IMR-90 (cell line): ENCODE results near the gene COG8. TPM values are rescaled to one million over a fixed set of nuclear protein-coding genes. Genes with fewer than 3 reads are reported as not detected.

Source experiments
- ATAC-seq: fragments of 200-7000 bp; cut with Tn5 transposase; 2 replicates; pipeline ENCODE4 v1.9.1; 2020; ENCODE audit warnings: low read depth, mild to moderate bottlenecking, moderate library complexity
- BruUV-seq: library from RNA; stranded (reverse); fragments of 400-500 nt; replicated peaks from 2 replicates; lab custom pipeline; 2021; lab: Mats Ljungman, UMichigan
- CTCF ChIA-PET: fragments of 300-600 bp; formaldehyde crosslinking; extraction: SDS; loops from one replicate; lab custom pipeline; 2021; ENCODE audit warnings: antibody characterized with exemption; lab: Yijun Ruan, JAX
- POLR2A ChIA-PET: fragments of 300-600 bp; sonication (Branson Sonifier 250); formaldehyde crosslinking; loops from one replicate; lab custom pipeline; 2022; ENCODE audit warnings: antibody characterized with exemption; ENCODE audit not compliant: unreplicated experiment; lab: Charles Lee
- DNase-seq: peaks from one replicate; pipeline ENCODE4 v3.0.0; 2013
- H2AFZ ChIP-seq: replicated peaks from 2 replicates; pipeline ENCODE3; 2013; ENCODE audit warnings: low read length, mild to moderate bottlenecking; ENCODE audit not compliant: poor library complexity
- H2AK5ac ChIP-seq: 2 replicates; pipeline ENCODE4 v1.6.1; 2013; ENCODE audit warnings: low read depth, low read length, inconsistent platforms
- H2AK9ac ChIP-seq: replicated peaks from 2 replicates; pipeline ENCODE3; 2013; ENCODE audit warnings: mild to moderate bottlenecking, low read depth, low read length, moderate library complexity; ENCODE audit not compliant: poor library complexity
- H2BK120ac ChIP-seq: 2 replicates; pipeline ENCODE4 v1.6.1; 2013; ENCODE audit warnings: low read depth, low read length, inconsistent platforms
- H2BK15ac ChIP-seq: 3 replicates; pipeline ENCODE4 v1.6.1; 2013; ENCODE audit warnings: low read depth, low read length, inconsistent platforms
- H2BK20ac ChIP-seq: 2 replicates; pipeline ENCODE4 v1.6.1; 2013; ENCODE audit warnings: low read depth, mild to moderate bottlenecking, inconsistent platforms, low read length, moderate library complexity
- H2BK5ac ChIP-seq: 2 replicates; pipeline ENCODE4 v1.6.1; 2013; ENCODE audit warnings: mild to moderate bottlenecking, low read depth, low read length, inconsistent platforms; ENCODE audit not compliant: poor library complexity, severe bottlenecking
- H3K14ac ChIP-seq: replicated peaks from 2 replicates; pipeline ENCODE4 v1.6.1; 2013; ENCODE audit warnings: low read depth, low read length, inconsistent platforms
- H3K18ac ChIP-seq: 2 replicates; pipeline ENCODE4 v1.6.1; 2013; ENCODE audit warnings: low read depth, low read length, control low read depth
- H3K23ac ChIP-seq: 2 replicates; pipeline ENCODE4 v1.6.1; 2013; ENCODE audit warnings: low read depth, low read length, inconsistent platforms
- H3K27ac ChIP-seq: 2 replicates; pipeline ENCODE4 v1.5.1; 2013; ENCODE audit warnings: mild to moderate bottlenecking, control low read depth, low read length; ENCODE audit not compliant: insufficient read depth
- H3K27me3 ChIP-seq: 2 replicates; pipeline ENCODE4 v1.6.1; 2013; ENCODE audit warnings: low read length; ENCODE audit not compliant: control insufficient read depth, insufficient read depth
- H3K36me3 ChIP-seq: 2 replicates; pipeline ENCODE4 v1.6.1; 2013; ENCODE audit warnings: low read length, mixed read lengths; ENCODE audit not compliant: control insufficient read depth, insufficient read depth
- H3K4ac ChIP-seq: 2 replicates; pipeline ENCODE4 v1.6.1; 2013; ENCODE audit warnings: low read depth, low read length, inconsistent platforms
- H3K4me1 ChIP-seq: 2 replicates; pipeline ENCODE4 v1.6.1; 2013; ENCODE audit warnings: low read length, mixed read lengths; ENCODE audit not compliant: control insufficient read depth, insufficient read depth
- H3K4me2 ChIP-seq: 2 replicates; pipeline ENCODE4 v1.6.1; 2013; ENCODE audit warnings: low read depth, mild to moderate bottlenecking, control low read depth, low read length, moderate library complexity
- H3K4me3 ChIP-seq: 2 replicates; pipeline ENCODE4 v1.5.1; 2013; ENCODE audit warnings: low read depth, mild to moderate bottlenecking, control low read depth, low read length, moderate library complexity; ENCODE audit not compliant: insufficient read depth
- H3K56ac ChIP-seq: 2 replicates; pipeline ENCODE4 v1.6.1; 2013; ENCODE audit warnings: low read length, inconsistent platforms; ENCODE audit not compliant: insufficient read depth; ENCODE audit errors: extremely low read depth
- H3K79me1 ChIP-seq, 2 experiments: 2 replicates each; pipeline ENCODE4 v1.6.1; 2013; ENCODE audit warnings: low read length in 2 of 2, inconsistent platforms in 1 of 2, low read depth in 1 of 2
- H3K9ac ChIP-seq: 2 replicates; pipeline ENCODE4 v1.6.1; 2013; ENCODE audit warnings: low read depth, low read length, control low read depth
- H3K9me1 ChIP-seq: 2 replicates; pipeline ENCODE4 v1.6.1; 2013; ENCODE audit warnings: low read length, inconsistent platforms; ENCODE audit not compliant: insufficient read depth
- H3K9me3 ChIP-seq: 2 replicates; pipeline ENCODE4 v1.6.1; 2013; ENCODE audit warnings: low read length; ENCODE audit not compliant: control insufficient read depth, insufficient read depth
- H4K20me1 ChIP-seq: 2 replicates; pipeline ENCODE4 v1.6.1; 2013; ENCODE audit warnings: low read length, inconsistent platforms; ENCODE audit not compliant: insufficient read depth
- H4K5ac ChIP-seq: 2 replicates; pipeline ENCODE4 v1.6.1; 2013; ENCODE audit warnings: mild to moderate bottlenecking, low read depth, low read length, control low read depth
- H4K8ac ChIP-seq, 2 experiments: 2 replicates each; pipeline ENCODE4 v1.6.1; 2013; ENCODE audit warnings: low read depth in 2 of 2, low read length in 2 of 2, control low read depth in 1 of 2, inconsistent platforms in 1 of 2
- H4K91ac ChIP-seq: 2 replicates; pipeline ENCODE4 v1.6.1; 2013; ENCODE audit warnings: low read depth, low read length, inconsistent platforms; ENCODE audit not compliant: insufficient read depth
- CHD1 ChIP-seq: IDR thresholded peaks from 2 replicates; pipeline ENCODE4 v1.6.1; 2012; ENCODE audit warnings: low read depth, low read length, improper control_type of control experiment
- MAFK ChIP-seq: IDR thresholded peaks from 2 replicates; pipeline ENCODE4 v1.6.1; 2012; ENCODE audit warnings: low read depth, low read length, improper control_type of control experiment
- MAZ ChIP-seq: IDR thresholded peaks from 2 replicates; pipeline ENCODE4 v1.6.1; 2012; ENCODE audit warnings: low read depth, mild to moderate bottlenecking, low read length, improper control_type of control experiment, moderate library complexity, borderline replicate concordance
- MXI1 ChIP-seq: IDR thresholded peaks from 2 replicates; pipeline ENCODE4 v1.6.1; 2012; ENCODE audit warnings: low read depth, mild to moderate bottlenecking, low read length, moderate library complexity, borderline replicate concordance
- POLR2A ChIP-seq: IDR thresholded peaks from 2 replicates; pipeline ENCODE4 v1.6.1; 2012; ENCODE audit warnings: mild to moderate bottlenecking, low read depth, low read length
- RAD21 ChIP-seq: IDR thresholded peaks from 2 replicates; pipeline ENCODE4 v1.6.1; 2012; ENCODE audit warnings: low read length, improper control_type of control experiment
- RCOR1 ChIP-seq: IDR thresholded peaks from 2 replicates; pipeline ENCODE4 v1.6.1; 2012; ENCODE audit warnings: mild to moderate bottlenecking, low read length, improper control_type of control experiment; ENCODE audit not compliant: insufficient replicate concordance
- WGBS, 2 experiments: methylation state at CpG; one replicate each; pipeline versions ENCODE4 v1.1.5 to v1.1.7; 2013; ENCODE audit warnings: missing lambda C conversion rate in 2 of 2; ENCODE audit not compliant: insufficient read length in 1 of 2; ENCODE audit errors: extremely low coverage in 2 of 2; 5-methylcytosine and 5-hydroxymethylcytosine counted together
- dilution Hi-C: fragments of 300-500 bp; cut with HindIII; formaldehyde crosslinking; loops from one replicate; pipeline ENCODE4 v1.14.3; 2018; ENCODE audit warnings: low sequenced_read_pairs; ENCODE audit not compliant: unreplicated experiment
- in situ Hi-C: fragments of 300-500 bp; cut with MboI; formaldehyde crosslinking; loops from 3 replicates; pipeline ENCODE4 v1.14.3; 2019; ENCODE audit warnings: low sequenced_read_pairs, inconsistent platforms, mixed read lengths
- intact Hi-C: fragments of 100-400 bp; cut with micrococcal nuclease; formaldehyde crosslinking; loops from 2 replicates; pipeline ENCODE4 v1.10.0; 2022
- polyA plus RNA-seq, 3 experiments: library from polyadenylated mRNA; depleted of rRNA; stranded (reverse); fragments of >200 nt; gene quantifications; 2 replicates each; pipeline ENCODE4 v1.2.3, GENCODE V29; 2012; ENCODE audit warnings: low replicate concordance in 1 of 3
- total RNA-seq: library from RNA; depleted of rRNA; stranded (reverse); fragments of >200 nt; gene quantifications from 2 replicates; pipeline ENCODE4 v1.2.3, GENCODE V29; 2012
- TF ChIP-seq, protein P1 (sequence below): conservative IDR thresholded peaks from 2 replicates; pipeline ENCODE4 v1.5.1; 2012; ENCODE audit warnings: mild to moderate bottlenecking, low read depth, low read length, improper control_type of control experiment

The COG8 gene
- total and polyA plus RNA-seq, 2 of the 4 experiments (the other 2 are of a cell fraction), result 23.4 to 26.2 TPM

DNA sequence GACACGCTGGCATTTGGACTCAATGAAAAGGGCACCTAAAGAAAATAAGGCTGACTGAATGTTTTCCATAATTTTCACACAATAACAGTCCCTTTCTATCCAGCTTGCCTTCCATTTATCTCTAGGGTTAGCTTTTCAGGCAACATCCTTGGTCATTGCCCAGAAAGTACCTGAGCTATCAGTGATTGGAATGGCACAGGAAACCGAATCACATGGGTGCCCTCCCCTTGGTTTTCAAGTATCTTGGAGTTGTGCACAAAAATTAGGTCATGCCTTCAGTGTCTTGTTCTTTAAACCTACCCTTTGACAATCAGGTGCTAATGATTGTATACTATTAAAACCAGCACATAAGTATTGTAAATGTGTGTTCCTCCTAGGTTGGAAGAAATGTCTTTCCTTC lies 31.5 kb downstream of the COG8 start (continued):
- TF ChIP-seq CHD1 (no peak), MAFK (no peak), POLR2A (no peak)

DNA sequence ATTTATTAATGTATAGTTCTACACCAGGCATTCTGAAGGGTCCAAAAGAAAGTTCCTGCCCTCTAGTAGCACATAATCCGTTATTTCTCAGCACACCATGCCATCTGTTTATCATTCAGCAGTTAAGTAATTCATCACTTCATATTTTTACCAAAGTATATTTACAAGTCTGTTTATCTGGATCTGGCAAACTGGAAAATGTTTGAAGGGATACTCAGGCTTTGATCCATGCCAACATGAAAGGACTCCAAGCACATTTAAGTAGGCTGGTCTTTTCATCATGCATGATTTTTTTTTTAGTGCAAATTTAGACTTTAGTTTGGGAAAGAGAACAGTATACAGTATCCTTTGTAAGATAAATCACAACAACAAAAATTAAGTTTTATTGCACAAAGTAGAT lies 32.3 kb downstream of the COG8 start:
- ChIA-PET POLR2A (no interaction called here), CTCF (no interaction called here)
- peaks cover 15% of the 10 kb centered on the region for H3K36me3 ChIP-seq
- H3K9me3 ChIP-seq, result no peaks in the 10 kb centered on the region
- intact Hi-C loops (no loop called here), dilution Hi-C loops (no loop called here), in situ Hi-C loops (no loop called here)
- no peak overlapping the region for H3K4me3 ChIP-seq
- no peaks in the 10 kb centered on the region for H3K27me3 ChIP-seq
- no peak overlapping the region for H4K8ac ChIP-seq
- no peak overlapping the region for H2AFZ ChIP-seq
- no peak overlapping the region for H3K56ac ChIP-seq
- DNase-seq (no peak), ATAC-seq (no peak)
- no peak overlapping the region for H3K14ac ChIP-seq
- no peak overlapping the region for H3K23ac ChIP-seq
- H2BK120ac ChIP-seq, result no peak overlapping the region
- H3K4me1 ChIP-seq, result peaks cover under 1% of the 10 kb centered on the region; the same call in 1 of the 2 replicates
- H2BK20ac ChIP-seq, result no peak overlapping the region
- H4K20me1 ChIP-seq, result peaks cover 7% of the 10 kb centered on the region
- no peak for TF ChIP-seq RCOR1
- TF ChIP-seq RAD21, result no peak
- TF ChIP-seq MAZ, result no peak
- TF ChIP-seq, protein P1, sequence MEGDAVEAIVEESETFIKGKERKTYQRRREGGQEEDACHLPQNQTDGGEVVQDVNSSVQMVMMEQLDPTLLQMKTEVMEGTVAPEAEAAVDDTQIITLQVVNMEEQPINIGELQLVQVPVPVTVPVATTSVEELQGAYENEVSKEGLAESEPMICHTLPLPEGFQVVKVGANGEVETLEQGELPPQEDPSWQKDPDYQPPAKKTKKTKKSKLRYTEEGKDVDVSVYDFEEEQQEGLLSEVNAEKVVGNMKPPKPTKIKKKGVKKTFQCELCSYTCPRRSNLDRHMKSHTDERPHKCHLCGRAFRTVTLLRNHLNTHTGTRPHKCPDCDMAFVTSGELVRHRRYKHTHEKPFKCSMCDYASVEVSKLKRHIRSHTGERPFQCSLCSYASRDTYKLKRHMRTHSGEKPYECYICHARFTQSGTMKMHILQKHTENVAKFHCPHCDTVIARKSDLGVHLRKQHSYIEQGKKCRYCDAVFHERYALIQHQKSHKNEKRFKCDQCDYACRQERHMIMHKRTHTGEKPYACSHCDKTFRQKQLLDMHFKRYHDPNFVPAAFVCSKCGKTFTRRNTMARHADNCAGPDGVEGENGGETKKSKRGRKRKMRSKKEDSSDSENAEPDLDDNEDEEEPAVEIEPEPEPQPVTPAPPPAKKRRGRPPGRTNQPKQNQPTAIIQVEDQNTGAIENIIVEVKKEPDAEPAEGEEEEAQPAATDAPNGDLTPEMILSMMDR, result no peak
- TF ChIP-seq MXI1, result no peak
- no peak overlapping the region for H2AK9ac ChIP-seq
- H2BK5ac ChIP-seq, result no peak overlapping the region
- no CpG with 5 or more reads among the region's 1 CpG for WGBS, 2 experiments
- H3K4me2 ChIP-seq, result no peak overlapping the region
- H3K9me1 ChIP-seq, result peaks cover 6% of the 10 kb centered on the region; the same call in 1 of the 2 replicates
- H2AK5ac ChIP-seq, result no peak overlapping the region
- no peak overlapping the region for H2BK15ac ChIP-seq
- no peak overlapping the region for H3K9ac ChIP-seq
- H4K91ac ChIP-seq, result no peak overlapping the region
- H3K18ac ChIP-seq, result no peak overlapping the region
- BruUV-seq, result no TSS peak
- no peak overlapping the region for H3K27ac ChIP-seq
- H4K5ac ChIP-seq, result no peak overlapping the region
- no peak overlapping the region for H3K4ac ChIP-seq
- H3K79me1 ChIP-seq, result peaks cover 4 to 21% of the 10 kb centered on the region in 2 experiments
